Thyroid gland (tissue), 4 donors: ENCODE results near the gene LTBP3. TPM values are rescaled to one million over a fixed set of nuclear protein-coding genes. Genes with fewer than 3 reads are reported as not detected.

Source experiments
- DNase-seq, 2 donors: peaks; one replicate each; pipeline ENCODE4 v3.0.0-alpha.2; 2019
- H3K27ac ChIP-seq, 3 donors: fragments of 200-600 bp; sonication (generic); 1 replicate in 2 of 3; 2 replicates in 1 of 3; pipeline ENCODE4 v1.5.1; 2016 to 2019; ENCODE audit warnings: mild to moderate bottlenecking in 1 of 3, moderate library complexity in 1 of 3
- H3K27me3 ChIP-seq: fragments of 200-600 bp; sonication (generic); one replicate; pipeline ENCODE4 v1.5.1; 2019
- H3K36me3 ChIP-seq, 2 donors: fragments of 200-600 bp; sonication (generic); one replicate each; pipeline ENCODE4 v1.5.1; 2016 to 2019
- H3K4me1 ChIP-seq, 2 donors: fragments of 200-600 bp; sonication (generic); one replicate each; pipeline ENCODE4 v1.5.1; 2017 to 2019
- H3K4me3 ChIP-seq, 3 donors: fragments of 200-600 bp; sonication (generic); replicated peaks in 1 of 3; 1 replicate in 2 of 3; 2 replicates in 1 of 3; pipeline ENCODE4 v1.5.1; 2016; ENCODE audit warnings: mild to moderate bottlenecking in 1 of 3
- H3K9me3 ChIP-seq: fragments of 200-600 bp; sonication (generic); one replicate; pipeline ENCODE4 v1.5.1; 2017
- POLR2A ChIP-seq, 2 donors: fragments of 450-650 bp; IDR thresholded peaks; one replicate each; pipeline ENCODE4 v1.6.1; 2017; ENCODE audit warnings: antibody characterized with exemption in 2 of 2, mild to moderate bottlenecking in 2 of 2, moderate library complexity in 1 of 2
- WGBS, 2 donors: methylation state at CpG; one replicate each; pipeline ENCODE4 v1.1.5; 2017; 5-methylcytosine and 5-hydroxymethylcytosine counted together
- intact Hi-C: fragments of 100-400 bp; cut with DNase I; formaldehyde crosslinking; loops from one replicate; pipeline ENCODE4 v1.15.1; 2023
- total RNA-seq, 4 donors: library from RNA; depleted of rRNA; stranded (reverse); fragments of >200 nt; gene quantifications; one replicate each; pipeline ENCODE4 v1.2.3, GENCODE V29; 2016
- TF ChIP-seq, protein P1 (sequence below), 6 experiments: fragments of 200-600 bp in 3 of 6; fragments of 450-650 bp in 3 of 6; sonication (generic) in 3 of 6; IDR thresholded peaks; one replicate each; pipeline ENCODE4 v1.5.1; 2016 to 2019; ENCODE audit warnings: antibody characterized with exemption in 6 of 6, mild to moderate bottlenecking in 2 of 6, inconsistent platforms in 1 of 6, moderate library complexity in 1 of 6

LTBP3 gene
- total RNA-seq, 4 donors from 2014 or later = 195 to 277 (median 222) TPM

DNA sequence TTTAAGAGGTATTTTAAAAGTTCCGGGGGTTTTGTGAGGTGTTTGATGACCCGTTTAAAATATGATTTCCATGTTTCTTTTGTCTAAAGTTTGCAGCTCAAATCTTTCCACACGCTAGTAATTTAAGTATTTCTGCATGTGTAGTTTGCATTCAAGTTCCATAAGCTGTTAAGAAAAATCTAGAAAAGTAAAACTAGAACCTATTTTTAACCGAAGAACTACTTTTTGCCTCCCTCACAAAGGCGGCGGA is 59.5 kb downstream of the LTBP3 start:
- Histone ChIP-seq H3K4me1 (peaks cover 33 to 35% of the 10 kb centered on the region in 2 donors), H3K36me3 (peaks cover 32 to 36% of the 10 kb centered on the region in 2 donors), H3K9me3 (no peaks in the 10 kb centered on the region), H3K27me3 (no peaks in the 10 kb centered on the region), H3K27ac (peak overlapping the region; percentile 99 to 100 (median 100)), H3K4me3 (peak overlapping the region; percentile 66 to 82 (median 76))
- TF ChIP-seq POLR2A (IDR thresholded peaks at IDR 0.05) = no peak
- TF ChIP-seq, protein P1, sequence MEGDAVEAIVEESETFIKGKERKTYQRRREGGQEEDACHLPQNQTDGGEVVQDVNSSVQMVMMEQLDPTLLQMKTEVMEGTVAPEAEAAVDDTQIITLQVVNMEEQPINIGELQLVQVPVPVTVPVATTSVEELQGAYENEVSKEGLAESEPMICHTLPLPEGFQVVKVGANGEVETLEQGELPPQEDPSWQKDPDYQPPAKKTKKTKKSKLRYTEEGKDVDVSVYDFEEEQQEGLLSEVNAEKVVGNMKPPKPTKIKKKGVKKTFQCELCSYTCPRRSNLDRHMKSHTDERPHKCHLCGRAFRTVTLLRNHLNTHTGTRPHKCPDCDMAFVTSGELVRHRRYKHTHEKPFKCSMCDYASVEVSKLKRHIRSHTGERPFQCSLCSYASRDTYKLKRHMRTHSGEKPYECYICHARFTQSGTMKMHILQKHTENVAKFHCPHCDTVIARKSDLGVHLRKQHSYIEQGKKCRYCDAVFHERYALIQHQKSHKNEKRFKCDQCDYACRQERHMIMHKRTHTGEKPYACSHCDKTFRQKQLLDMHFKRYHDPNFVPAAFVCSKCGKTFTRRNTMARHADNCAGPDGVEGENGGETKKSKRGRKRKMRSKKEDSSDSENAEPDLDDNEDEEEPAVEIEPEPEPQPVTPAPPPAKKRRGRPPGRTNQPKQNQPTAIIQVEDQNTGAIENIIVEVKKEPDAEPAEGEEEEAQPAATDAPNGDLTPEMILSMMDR (IDR thresholded peaks at IDR 0.05) = no peak
- no peak for DNase-seq
- intact Hi-C loops = no loop called here
- 0 to 1% methylated on average over 6 of the region's 6 CpGs for WGBS, 2 donors

DNA sequence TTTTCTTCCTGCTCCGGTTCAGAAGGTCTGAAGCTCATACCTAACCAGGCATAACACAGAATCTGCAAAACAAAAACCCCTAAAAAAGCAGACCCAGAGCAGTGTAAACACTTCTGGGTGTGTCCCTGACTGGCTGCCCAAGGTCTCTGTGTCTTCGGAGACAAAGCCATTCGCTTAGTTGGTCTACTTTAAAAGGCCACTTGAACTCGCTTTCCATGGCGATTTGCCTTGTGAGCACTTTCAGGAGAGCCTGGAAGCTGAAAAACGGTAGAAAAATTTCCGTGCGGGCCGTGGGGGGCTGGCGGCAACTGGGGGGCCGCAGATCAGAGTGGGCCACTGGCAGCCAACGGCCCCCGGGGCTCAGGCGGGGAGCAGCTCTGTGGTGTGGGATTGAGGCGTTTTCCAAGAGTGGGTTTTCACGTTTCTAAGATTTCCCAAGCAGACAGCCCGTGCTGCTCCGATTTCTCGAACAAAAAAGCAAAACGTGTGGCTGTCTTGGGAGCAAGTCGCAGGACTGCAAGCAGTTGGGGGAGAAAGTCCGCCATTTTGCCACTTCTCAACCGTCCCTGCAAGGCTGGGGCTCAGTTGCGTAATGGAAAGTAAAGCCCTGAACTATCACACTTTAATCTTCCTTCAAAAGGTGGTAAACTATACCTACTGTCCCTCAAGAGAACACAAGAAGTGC is 60.0 kb downstream of the LTBP3 start:
- intact Hi-C loops = no loop called here
- Histone ChIP-seq H3K36me3 (peaks cover 28 to 31% of the 10 kb centered on the region in 2 donors), H3K4me1 (peaks cover 37 to 39% of the 10 kb centered on the region in 2 donors), H3K4me3 (peak overlapping the region; percentile 66 to 82 (median 76)), H3K27me3 (no peaks in the 10 kb centered on the region), H3K9me3 (no peaks in the 10 kb centered on the region), H3K27ac (peak overlapping the region; percentile 99 to 100 (median 100))
- peak; percentile 66 to 72 for DNase-seq
- TF ChIP-seq, protein P1 (IDR thresholded peaks at IDR 0.05) = no peak
- TF ChIP-seq POLR2A (IDR thresholded peaks at IDR 0.05) = peak in 1 of 2 donors; percentile 2
- WGBS, 2 donors = 1% methylated on average over 22 to 24 of the region's 24 CpGs

DNA sequence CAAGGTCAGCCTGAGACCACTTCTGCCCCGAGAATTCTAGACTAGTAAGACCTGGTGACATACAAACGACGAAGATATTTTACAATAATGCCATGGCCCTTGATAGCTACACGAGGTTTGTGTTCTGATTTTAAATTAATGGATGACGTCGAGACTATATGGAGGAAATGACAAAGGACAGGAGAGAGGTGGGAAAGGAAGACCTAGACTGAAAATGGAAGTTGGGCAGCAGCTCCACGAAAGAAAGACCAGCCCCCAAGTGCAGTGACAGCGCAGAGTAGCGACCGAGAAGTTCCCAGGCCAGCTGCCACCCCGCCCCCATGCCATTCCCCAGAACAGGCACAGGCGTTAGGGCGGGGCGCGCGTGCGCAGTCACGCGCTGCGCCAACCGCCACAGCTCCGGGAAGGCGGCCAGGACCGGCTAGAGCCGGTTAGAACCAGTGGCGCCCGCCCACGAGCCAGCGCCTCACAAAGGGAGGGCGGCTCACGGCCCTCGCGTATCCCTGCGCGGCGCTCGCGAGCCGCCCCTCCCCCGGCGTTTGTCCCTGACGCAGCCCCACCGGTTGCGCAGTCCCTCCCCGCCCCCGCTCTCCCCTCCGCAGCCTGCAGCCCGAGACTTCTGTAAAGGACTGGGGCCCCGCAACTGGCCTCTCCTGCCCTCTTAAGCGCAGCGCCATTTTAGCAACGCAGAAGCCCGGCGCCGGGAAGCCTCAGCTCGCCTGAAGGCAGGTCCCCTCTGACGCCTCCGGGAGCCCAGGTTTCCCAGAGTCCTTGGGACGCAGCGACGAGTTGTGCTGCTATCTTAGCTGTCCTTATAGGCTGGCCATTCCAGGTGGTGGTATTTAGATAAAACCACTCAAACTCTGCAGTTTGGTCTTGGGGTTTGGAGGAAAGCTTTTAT is 60.8 kb downstream of the LTBP3 start:
- no peaks in the 10 kb centered on the region for H3K9me3 ChIP-seq
- H3K27ac ChIP-seq = peak overlapping the region; percentile 99 to 100 (median 100)
- 1% methylated on average over 28 to 29 of the region's 61 CpGs for WGBS, 2 donors
- H3K4me3 ChIP-seq = peak overlapping the region; percentile 66 to 82 (median 76)
- no peaks in the 10 kb centered on the region for H3K27me3 ChIP-seq
- peaks cover 45 to 47% of the 10 kb centered on the region in 2 donors for H3K4me1 ChIP-seq
- peaks cover 20 to 23% of the 10 kb centered on the region in 2 donors for H3K36me3 ChIP-seq
- DNase-seq = peak; percentile 99
- TF ChIP-seq, protein P1 (IDR thresholded peaks at IDR 0.05) = peak in 1 of 6 experiments; percentile 23
- peak; percentile 77 to 93 for TF ChIP-seq POLR2A (IDR thresholded peaks at IDR 0.05)
- intact Hi-C loops = no loop called here

DNA sequence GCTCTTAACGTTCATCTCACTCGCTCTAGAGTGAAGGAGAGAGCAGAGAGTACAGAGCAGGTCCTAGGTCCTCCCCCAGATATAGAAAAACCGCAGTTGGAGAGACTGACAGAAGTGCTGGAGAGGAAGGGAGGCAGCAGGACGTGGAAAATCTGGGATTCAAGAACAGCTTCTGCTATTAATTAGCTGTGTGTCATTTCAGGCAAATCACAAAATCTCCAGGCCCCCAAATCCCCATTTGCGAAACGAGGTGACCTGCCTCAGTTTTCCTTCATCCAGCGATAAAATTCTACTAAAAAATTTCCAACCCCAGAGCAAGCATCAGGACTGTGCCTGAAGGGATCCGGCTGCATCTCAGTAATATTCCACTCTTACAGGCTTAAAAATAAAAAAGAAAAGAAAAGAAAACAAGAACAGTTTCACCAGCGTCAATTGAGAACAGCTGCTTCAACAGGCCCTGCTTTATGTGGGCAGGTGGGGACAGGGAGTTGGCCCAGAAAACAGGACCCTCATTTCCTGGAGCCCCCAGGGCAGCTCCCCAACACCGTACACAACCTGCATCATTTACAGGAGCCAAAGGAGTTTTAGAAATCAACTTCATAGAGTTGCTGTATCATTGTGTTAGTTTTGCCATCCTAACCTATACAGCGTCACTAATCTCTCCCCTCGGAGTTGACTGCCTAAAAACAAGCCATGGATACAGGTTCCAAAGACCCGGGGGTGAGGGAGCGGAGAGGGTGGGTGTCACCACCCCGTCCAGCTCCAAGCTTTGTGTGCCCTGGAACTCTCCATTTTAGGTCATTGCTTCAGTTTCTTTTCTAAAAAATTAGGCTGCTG is 61.6 kb downstream of the LTBP3 start:
- intact Hi-C loops = no loop called here
- Histone ChIP-seq H3K27me3 (no peaks in the 10 kb centered on the region), H3K36me3 (peaks cover 11 to 15% of the 10 kb centered on the region in 2 donors), H3K9me3 (no peaks in the 10 kb centered on the region), H3K4me3 (peak overlapping the region in 2 of 3 donors; percentile 1 to 11), H3K4me1 (peaks cover 54% of the 10 kb centered on the region in 2 donors), H3K27ac (peak overlapping the region; percentile 98 to 100 (median 99))
- peak in 1 of 2 donors; percentile 7 for DNase-seq
- 30 to 34% methylated on average over 15 of the region's 15 CpGs for WGBS, 2 donors
- TF ChIP-seq, protein P1 (IDR thresholded peaks at IDR 0.05) = no peak
- TF ChIP-seq POLR2A (IDR thresholded peaks at IDR 0.05) = peak in 1 of 2 donors; percentile 39
